CD14-positive monocyte (primary cell): ENCODE results near the gene ASB9. TPM values are rescaled to one million over a fixed set of nuclear protein-coding genes. Genes with fewer than 3 reads are reported as not detected.

ENCODE experiments used
- DNase-seq, 3 donors: peaks; one replicate each; pipeline ENCODE4 v3.0.0-alpha.2; 2011 to 2022
- H2AFZ ChIP-seq: 2 replicates; pipeline ENCODE4 v1.6.0; 2012; ENCODE audit warnings: mild to moderate bottlenecking, low read depth, low read length, inconsistent platforms; ENCODE audit not compliant: insufficient read depth, poor library complexity, severe bottlenecking
- H3K27ac ChIP-seq, 2 donors: 1 replicate in 1 of 2; 2 replicates in 1 of 2; pipeline ENCODE4 v1.5.1; 2012 to 2013; ENCODE audit warnings: low read length in 2 of 2, control low read depth in 1 of 2, inconsistent platforms in 1 of 2, low read depth in 1 of 2, mild to moderate bottlenecking in 1 of 2
- H3K27me3 ChIP-seq, 2 donors: one replicate each; pipeline versions ENCODE4 v1.6.0 to v1.6.1; 2011 to 2013; ENCODE audit warnings: low read length in 2 of 2; ENCODE audit not compliant: control insufficient read depth in 2 of 2, insufficient read depth in 2 of 2
- H3K36me3 ChIP-seq, 2 donors: replicated peaks in 1 of 2; 1 replicate in 1 of 2; 2 replicates in 1 of 2; pipeline versions ENCODE4 v1.5.1 to v1.6.1; 2012 to 2013; ENCODE audit warnings: low read length in 2 of 2, control low read depth in 1 of 2, inconsistent platforms in 1 of 2, mild to moderate bottlenecking in 1 of 2; ENCODE audit not compliant: insufficient read depth in 2 of 2, control insufficient read depth in 1 of 2
- H3K4me1 ChIP-seq, 2 donors: 1 replicate in 1 of 2; 2 replicates in 1 of 2; pipeline versions ENCODE4 v1.5.1 to v1.6.1; 2012 to 2013; ENCODE audit warnings: low read length in 2 of 2, control low read depth in 1 of 2, inconsistent platforms in 1 of 2, mild to moderate bottlenecking in 1 of 2, moderate library complexity in 1 of 2; ENCODE audit not compliant: insufficient read depth in 2 of 2, control insufficient read depth in 1 of 2
- H3K4me2 ChIP-seq: replicated peaks from 2 replicates; pipeline ENCODE3; 2012; ENCODE audit warnings: low read length, moderate library complexity, mild to moderate bottlenecking; ENCODE audit not compliant: poor library complexity, severe bottlenecking; ENCODE audit errors: extremely low read depth
- H3K4me3 ChIP-seq, 3 experiments: fragments of 200-600 bp in 1 of 3; sonication (generic) in 1 of 3; replicated peaks in 1 of 3; 1 replicate in 2 of 3; 2 replicates in 1 of 3; pipeline ENCODE4 v1.5.1; 2011 to 2013; ENCODE audit warnings: low read length in 3 of 3, mild to moderate bottlenecking in 3 of 3, control low read depth in 2 of 3, low read depth in 2 of 3, inconsistent platforms in 1 of 3, moderate library complexity in 1 of 3
- H3K79me2 ChIP-seq: 2 replicates; pipeline ENCODE4 v1.6.0; 2012; ENCODE audit warnings: mild to moderate bottlenecking, control low read depth, inconsistent platforms, low read length, moderate library complexity; ENCODE audit not compliant: insufficient read depth
- H3K9ac ChIP-seq: 2 replicates; pipeline ENCODE4 v1.6.0; 2017; ENCODE audit warnings: low read length, mild to moderate bottlenecking; ENCODE audit not compliant: insufficient read depth, poor library complexity, severe bottlenecking
- H3K9me3 ChIP-seq, 2 donors: replicated peaks in 1 of 2; 1 replicate in 1 of 2; 2 replicates in 1 of 2; pipeline versions ENCODE4 v1.5.1 to v1.6.1; 2012 to 2013; ENCODE audit warnings: low read length in 2 of 2, control low read depth in 1 of 2; ENCODE audit not compliant: control insufficient read depth in 1 of 2, insufficient read depth in 1 of 2
- H4K20me1 ChIP-seq: 2 replicates; pipeline ENCODE4 v1.6.0; 2012; ENCODE audit warnings: mild to moderate bottlenecking, low read length, control low read depth, moderate library complexity; ENCODE audit not compliant: insufficient read depth
- H3K27ac Mint-ChIP-seq, 7 donors: one replicate each; pipeline ENCODE4 v1.8.0; 2020; ENCODE audit warnings: mild to moderate bottlenecking in 7 of 7, mixed read lengths in 7 of 7, moderate library complexity in 6 of 7, inconsistent platforms in 2 of 7
- H3K27me3 Mint-ChIP-seq, 3 donors: one replicate each; pipeline ENCODE4 v1.8.0; 2021 to 2022; ENCODE audit warnings: low read depth in 3 of 3, mild to moderate bottlenecking in 3 of 3, mixed read lengths in 3 of 3, moderate library complexity in 3 of 3, inconsistent platforms in 1 of 3
- H3K36me3 Mint-ChIP-seq, 2 donors: one replicate each; pipeline ENCODE4 v1.8.0; 2020; ENCODE audit warnings: mixed read lengths in 2 of 2, inconsistent platforms in 1 of 2, mild to moderate bottlenecking in 1 of 2
- H3K4me1 Mint-ChIP-seq: one replicate; pipeline ENCODE4 v1.8.0; 2020; ENCODE audit warnings: mild to moderate bottlenecking, mixed read lengths
- H3K4me3 Mint-ChIP-seq, 2 donors: one replicate each; pipeline ENCODE4 v1.8.0; 2020; ENCODE audit warnings: mild to moderate bottlenecking in 2 of 2, mixed read lengths in 2 of 2, moderate library complexity in 1 of 2
- H3K9me3 Mint-ChIP-seq, 7 donors: one replicate each; pipeline ENCODE4 v1.8.0; 2020 to 2022; ENCODE audit warnings: mixed read lengths in 7 of 7, mild to moderate bottlenecking in 6 of 7, moderate library complexity in 6 of 7, inconsistent platforms in 2 of 7
- CTCF ChIP-seq: fragments of 200-600 bp; IDR thresholded peaks from one replicate; pipeline ENCODE4 v1.8.0; 2022; ENCODE audit warnings: antibody characterized with exemption, mild to moderate bottlenecking
- WGBS: methylation state at CpG from one replicate; pipeline ENCODE4 v1.1.5; 2013; ENCODE audit warnings: missing lambda C conversion rate; ENCODE audit not compliant: insufficient coverage; 5-methylcytosine and 5-hydroxymethylcytosine counted together
- intact Hi-C, 2 donors: fragments of 100-400 bp; cut with micrococcal nuclease; formaldehyde crosslinking; loops; one replicate each; pipeline versions ENCODE4 v1.15.0 to v1.15.1; 2023
- polyA plus RNA-seq, 3 donors: library from polyadenylated mRNA; depleted of rRNA in 1 of 3; unstranded in 2 of 3; stranded (reverse) in 1 of 3; fragments of 300-500 nt in 2 of 3; fragments of >200 nt in 1 of 3; fragmentation: Illumina TruSeq in 2 of 3; gene quantifications; 1 replicate in 2 of 3; 2 replicates in 1 of 3; pipeline ENCODE4 v1.2.3, GENCODE V29; 2012 to 2021

ASB9 gene
- polyA plus RNA-seq, 3 donors: 0.24 to 1.4 (median 0.63) TPM

- intact Hi-C loops: no loop called here
- DNase-seq: no peak
- no peaks in the 10 kb centered on the region for H3K4me1 ChIP-seq
- Mint-ChIP-seq H3K4me1 (no peaks in the 10 kb centered on the region), H3K36me3 (no peaks in the 10 kb centered on the region), H3K9me3 (peaks cover 0 to 5% (median 0%) of the 10 kb centered on the region in 7 donors), H3K27ac (no peak overlapping the region), H3K27me3 (peaks cover 0 to 3% (median 0%) of the 10 kb centered on the region in 3 donors), H3K4me3 (no peak overlapping the region)
- H3K27me3 ChIP-seq: no peaks in the 10 kb centered on the region
- H3K9ac ChIP-seq: no peak overlapping the region
- H4K20me1 ChIP-seq: no peaks in the 10 kb centered on the region
- no peaks in the 10 kb centered on the region for H3K9me3 ChIP-seq
- no peaks in the 10 kb centered on the region for H3K36me3 ChIP-seq
- no peak overlapping the region for H3K27ac ChIP-seq
- H3K4me2 ChIP-seq: no peak overlapping the region
- no peak overlapping the region for H3K4me3 ChIP-seq
- no CpG with 5 or more reads among the region's 3 CpGs for WGBS
- H2AFZ ChIP-seq: no peak overlapping the region
- no peaks in the 10 kb centered on the region for H3K79me2 ChIP-seq
- no peak for TF ChIP-seq CTCF
These were observed 33.7 kb downstream of the ASB9 start for GRCh38 chrX:15236146-15236545.

GRCh38 chrX:15235001-15235400 lies 34.9 kb downstream of the ASB9 start:
- no peak overlapping the region for H3K4me3 ChIP-seq
- H3K4me3 Mint-ChIP-seq: no peak overlapping the region
- no peaks in the 10 kb centered on the region for H3K79me2 ChIP-seq
- peaks cover 0 to 5% (median 0%) of the 10 kb centered on the region in 7 donors for H3K9me3 Mint-ChIP-seq
- no peaks in the 10 kb centered on the region for H3K27me3 Mint-ChIP-seq
- no peaks in the 10 kb centered on the region for H3K36me3 ChIP-seq
- no peaks in the 10 kb centered on the region for H3K9me3 ChIP-seq
- no peak overlapping the region for H3K27ac ChIP-seq
- H2AFZ ChIP-seq: no peak overlapping the region
- H3K4me1 ChIP-seq: no peaks in the 10 kb centered on the region
- WGBS: no CpG with 5 or more reads among the region's 1 CpG
- no peak for TF ChIP-seq CTCF
- H4K20me1 ChIP-seq: no peaks in the 10 kb centered on the region
- no peak overlapping the region for H3K27ac Mint-ChIP-seq
- no peaks in the 10 kb centered on the region for H3K36me3 Mint-ChIP-seq
- H3K4me2 ChIP-seq: no peak overlapping the region
- no peak for DNase-seq
- intact Hi-C loops: no loop called here
- H3K27me3 ChIP-seq: no peaks in the 10 kb centered on the region
- no peaks in the 10 kb centered on the region for H3K4me1 Mint-ChIP-seq
- no peak overlapping the region for H3K9ac ChIP-seq
